Panc1 (cell line): ENCODE data around the gene GALNT15. TPM values are rescaled to one million over a fixed set of nuclear protein-coding genes. Genes with fewer than 3 reads are reported as not detected.

ENCODE experiments used
- ATAC-seq: fragments of 200-7000 bp; cut with Tn5 transposase; 2 replicates; pipeline ENCODE4 v1.9.1; 2020; ENCODE audit warnings: mild to moderate bottlenecking, moderate library complexity
- BruUV-seq: library from RNA; stranded (reverse); fragments of 400-500 nt; replicated peaks from 2 replicates; lab custom pipeline; 2021; lab: Mats Ljungman, UMichigan
- CTCF ChIA-PET: fragments of 300-600 bp; sonication (Branson Sonifier 250); formaldehyde crosslinking; loops from one replicate; lab custom pipeline; 2022; ENCODE audit warnings: antibody characterized with exemption; lab: Charles Lee
- POLR2A ChIA-PET: fragments of 300-600 bp; sonication (Branson Sonifier 250); formaldehyde crosslinking; loops from one replicate; lab custom pipeline; 2022; ENCODE audit warnings: antibody characterized with exemption; lab: Charles Lee
- DNase-seq: peaks from one replicate; pipeline ENCODE4 v3.0.0-alpha.2; 2010; ENCODE audit warnings: low read depth, low spot score
- H3K27ac ChIP-seq: 2 replicates; pipeline ENCODE4 v1.5.1; 2011; ENCODE audit warnings: mild to moderate bottlenecking, low read length, inconsistent platforms
- H3K27me3 ChIP-seq: fragments of 200-500 bp; sonication (Bioruptor generic); 2 replicates; pipeline ENCODE4 v1.6.0; 2014; ENCODE audit warnings: low read length, inconsistent platforms; ENCODE audit not compliant: control insufficient read depth, insufficient read depth
- H3K36me3 ChIP-seq: fragments of 200-500 bp; sonication (Bioruptor generic); 2 replicates; pipeline ENCODE4 v1.5.1; 2014; ENCODE audit warnings: inconsistent platforms, mild to moderate bottlenecking, low read length, moderate library complexity; ENCODE audit not compliant: control insufficient read depth, insufficient read depth
- H3K4me1 ChIP-seq: 2 replicates; pipeline ENCODE4 v1.5.1; 2011; ENCODE audit warnings: inconsistent platforms, mild to moderate bottlenecking, low read length, moderate library complexity; ENCODE audit not compliant: control insufficient read depth, insufficient read depth
- H3K4me3 ChIP-seq, 2 experiments: 2 replicates each; pipeline ENCODE4 v1.5.1; 2011 to 2012; ENCODE audit warnings: low read depth in 2 of 2, low read length in 2 of 2, mild to moderate bottlenecking in 2 of 2, inconsistent platforms in 1 of 2, moderate library complexity in 1 of 2
- H3K9me3 ChIP-seq: fragments of 200-500 bp; sonication (Bioruptor generic); 2 replicates; pipeline ENCODE4 v1.5.1; 2014; ENCODE audit warnings: low read depth, mild to moderate bottlenecking, inconsistent platforms, low read length, moderate library complexity; ENCODE audit not compliant: control insufficient read depth, insufficient read depth
- CTCF ChIP-seq: fragments of 450-650 bp; IDR thresholded peaks from 2 replicates; pipeline ENCODE4 v1.5.1; 2017; ENCODE audit warnings: mild to moderate bottlenecking
- POLR2AphosphoS5 ChIP-seq: IDR thresholded peaks from 2 replicates; pipeline ENCODE4 v1.6.1; 2012; ENCODE audit warnings: mild to moderate bottlenecking, low read depth, low read length, moderate library complexity
- REST ChIP-seq, 2 experiments: IDR thresholded peaks; 2 replicates each; pipeline ENCODE4 v1.6.1; 2011 to 2012; ENCODE audit warnings: low read depth in 2 of 2, control low read depth in 1 of 2, low read length in 1 of 2, mild to moderate bottlenecking in 1 of 2, moderate library complexity in 1 of 2; ENCODE audit not compliant: insufficient read depth in 1 of 2
- SIN3A ChIP-seq: IDR thresholded peaks from 2 replicates; pipeline ENCODE4 v1.6.1; 2012; ENCODE audit warnings: low read depth, mild to moderate bottlenecking, low read length, moderate library complexity, borderline replicate concordance; ENCODE audit not compliant: insufficient read depth
- TCF7L2 ChIP-seq: IDR thresholded peaks from 2 replicates; pipeline ENCODE4 v1.6.1; 2011; ENCODE audit warnings: mild to moderate bottlenecking, low read depth, low read length, inconsistent platforms
- in situ Hi-C: cut with HindIII; loops from 2 replicates; pipeline ENCODE4 v1.10.0; 2016; ENCODE audit warnings: low sequenced_read_pairs, low pct_unique_long_range_greater_than_20kb
- intact Hi-C: fragments of 100-400 bp; cut with micrococcal nuclease; formaldehyde crosslinking; loops from one replicate; pipeline ENCODE4 v1.10.0; 2022; ENCODE audit not compliant: unreplicated experiment
- total RNA-seq: library from RNA; stranded (reverse); gene quantifications from one replicate; pipeline ENCODE4 v1.2.1, GENCODE V29; 2021; ENCODE audit not compliant: unreplicated experiment

The GALNT15 gene
- total RNA-seq, 1 experiment from 2014 or later: 0.10 TPM

GRCh38 chr3:16190704-16191103 is 16.2 kb downstream of the GALNT15 start:
- POLR2A ChIA-PET: no interaction called here
- DNase-seq (no peak), ATAC-seq (no peak)
- H3K27ac ChIP-seq: no peak overlapping the region
- no peaks in the 10 kb centered on the region for H3K4me1 ChIP-seq
- intact Hi-C loops: no loop called here
- no TSS peak for BruUV-seq
- CTCF ChIA-PET: no interaction called here
- H3K27me3 ChIP-seq: no peaks in the 10 kb centered on the region
- no peaks in the 10 kb centered on the region for H3K9me3 ChIP-seq
- no peak overlapping the region for H3K4me3 ChIP-seq
- H3K36me3 ChIP-seq: no peaks in the 10 kb centered on the region
- TF ChIP-seq TCF7L2: no peak
- TF ChIP-seq SIN3A: no peak
- TF ChIP-seq REST (IDR thresholded peaks at IDR 0.05; ENCODE audit: insufficient read depth in 1 of 2, low read depth in 2 of 2, low read length in 1 of 2): no peak
- in situ Hi-C loops: no loop called here

- in situ Hi-C loops (no loop called here), intact Hi-C loops (no loop called here)
- Histone ChIP-seq H3K4me1 (no peaks in the 10 kb centered on the region), H3K9me3 (no peaks in the 10 kb centered on the region), H3K4me3 (no peak overlapping the region), H3K27ac (no peak overlapping the region), H3K36me3 (no peaks in the 10 kb centered on the region), H3K27me3 (no peaks in the 10 kb centered on the region)
- POLR2A ChIA-PET: no interaction called here
- no peak for TF ChIP-seq TCF7L2
- no peak for TF ChIP-seq POLR2AphosphoS5
- TF ChIP-seq SIN3A: no peak
- TF ChIP-seq REST (IDR thresholded peaks at IDR 0.05; ENCODE audit: insufficient read depth in 1 of 2, low read depth in 2 of 2, low read length in 1 of 2): no peak
- no peak for TF ChIP-seq CTCF
- CTCF ChIA-PET: no interaction called here
- no peak for ATAC-seq
- BruUV-seq: no TSS peak
- DNase-seq: no peak
Observed at GRCh38 chr3:16191591-16191990, 17.1 kb downstream of the GALNT15 start.
